HepG2 (cell line): ENCODE measurements around the gene ACOXL.

Source experiments
- CBX2 ChIP-seq, 2 experiments: fragments of 200-600 bp in 1 of 2; sonication (generic); formaldehyde crosslinking in 1 of 2; IDR thresholded peaks; 2 replicates each; pipeline versions ENCODE4 v1.7.0 to v1.8.1; 2018 to 2022; ENCODE audit warnings: low read depth in 2 of 2, low read length in 1 of 2, mild to moderate bottlenecking in 1 of 2, missing genetic modification reagents in 1 of 2
- CEBPB ChIP-seq: IDR thresholded peaks from 2 replicates; pipeline ENCODE4 v1.6.1; 2011; ENCODE audit warnings: low read depth, low read length, improper control_type of control experiment, borderline replicate concordance
- CTCF ChIP-seq: sonication (generic); formaldehyde crosslinking; IDR thresholded peaks from 2 replicates; pipeline ENCODE4 v1.5.0; 2020; ENCODE audit warnings: mild to moderate bottlenecking, missing genetic modification reagents, moderate library complexity
- HBP1 ChIP-seq: IDR thresholded peaks from 2 replicates; pipeline ENCODE4 v1.6.1; 2016; ENCODE audit warnings: low read depth, control low read depth
- HDAC2 ChIP-seq: sonication (generic); formaldehyde crosslinking; IDR thresholded peaks from 2 replicates; pipeline ENCODE4 v1.4.0; 2020; ENCODE audit warnings: missing genetic modification reagents
- HMGA1 ChIP-seq: sonication (generic); formaldehyde crosslinking; conservative IDR thresholded peaks from 2 replicates; pipeline ENCODE4 v1.4.0; 2020; ENCODE audit warnings: missing genetic modification reagents
- JUN ChIP-seq: sonication (generic); formaldehyde crosslinking; IDR thresholded peaks from 2 replicates; pipeline ENCODE4 v1.4.0; 2020; ENCODE audit warnings: mild to moderate bottlenecking, missing genetic modification reagents
- MXD3 ChIP-seq: IDR thresholded peaks from 2 replicates; pipeline ENCODE4 v1.6.1; 2016; ENCODE audit warnings: mild to moderate bottlenecking, missing biosample characterization, missing genetic modification reagents
- RAD21 ChIP-seq: fragments of 450-650 bp; formaldehyde crosslinking; IDR thresholded peaks from 2 replicates; pipeline ENCODE4 v1.5.0; 2020; ENCODE audit warnings: mild to moderate bottlenecking
- ZNF160 ChIP-seq: sonication (generic); formaldehyde crosslinking; IDR thresholded peaks from 2 replicates; pipeline ENCODE4 v1.8.0; 2022; ENCODE audit warnings: mild to moderate bottlenecking, inconsistent platforms, missing genetic modification reagents

GRCh38 chr2:110718382-110718781 lies 14.0 kb upstream of the ACOXL start:
- no peak for TF ChIP-seq CEBPB
- no peak for TF ChIP-seq HDAC2 (CRISPR knock-in tag)
- TF ChIP-seq RAD21: no peak
- no peak for TF ChIP-seq HMGA1 (CRISPR knock-in tag)
- TF ChIP-seq MXD3 (CRISPR knock-in tag): no peak
- no peak for TF ChIP-seq CTCF (CRISPR knock-in tag)
- TF ChIP-seq ZNF160 (CRISPR knock-in tag): no peak
- TF ChIP-seq CBX2 (IDR thresholded peaks at IDR 0.05; ENCODE audit: low read depth, low read length): no peak
- no peak for TF ChIP-seq CBX2 (CRISPR knock-in tag; IDR thresholded peaks at IDR 0.05; ENCODE audit: low read depth)
- no peak for TF ChIP-seq HBP1 (CRISPR knock-in tag)
- TF ChIP-seq JUN (CRISPR knock-in tag): no peak
